ENCODE results near the gene RARS1.

RARS1 gene

DNA sequence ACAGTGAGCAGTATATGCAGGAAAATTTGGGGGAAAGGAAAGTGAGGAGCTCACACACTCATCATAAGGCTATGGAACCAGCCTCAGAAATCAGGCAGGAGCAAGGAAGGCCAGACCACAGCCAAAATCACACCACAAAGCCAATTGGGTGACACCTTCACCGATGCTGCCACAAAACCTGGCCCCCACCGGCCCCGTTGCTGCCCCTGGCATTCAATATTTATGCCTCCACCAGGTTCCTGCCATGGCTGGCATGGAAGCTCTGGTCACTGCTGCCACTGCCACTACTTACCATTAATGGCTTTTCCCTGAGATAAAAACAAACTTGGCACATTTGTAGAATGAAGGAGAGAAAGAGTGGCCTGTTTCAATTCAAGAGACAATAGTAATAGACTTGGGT is 28.7 kb upstream of the RARS1 start:
- H2AFZ ChIP-seq (ENCODE audit: low read length) = no peak overlapping the region
- no peaks in the 10 kb centered on the region for H3K36me3 ChIP-seq (ENCODE audit: insufficient read depth, low read length)
- no peaks in the 10 kb centered on the region for H3K27me3 ChIP-seq (ENCODE audit: insufficient read depth, low read length, poor library complexity, severe bottlenecking)
- no peaks in the 10 kb centered on the region for H3F3A ChIP-seq (ENCODE audit: low read depth)
- TF ChIP-seq, protein P1, sequence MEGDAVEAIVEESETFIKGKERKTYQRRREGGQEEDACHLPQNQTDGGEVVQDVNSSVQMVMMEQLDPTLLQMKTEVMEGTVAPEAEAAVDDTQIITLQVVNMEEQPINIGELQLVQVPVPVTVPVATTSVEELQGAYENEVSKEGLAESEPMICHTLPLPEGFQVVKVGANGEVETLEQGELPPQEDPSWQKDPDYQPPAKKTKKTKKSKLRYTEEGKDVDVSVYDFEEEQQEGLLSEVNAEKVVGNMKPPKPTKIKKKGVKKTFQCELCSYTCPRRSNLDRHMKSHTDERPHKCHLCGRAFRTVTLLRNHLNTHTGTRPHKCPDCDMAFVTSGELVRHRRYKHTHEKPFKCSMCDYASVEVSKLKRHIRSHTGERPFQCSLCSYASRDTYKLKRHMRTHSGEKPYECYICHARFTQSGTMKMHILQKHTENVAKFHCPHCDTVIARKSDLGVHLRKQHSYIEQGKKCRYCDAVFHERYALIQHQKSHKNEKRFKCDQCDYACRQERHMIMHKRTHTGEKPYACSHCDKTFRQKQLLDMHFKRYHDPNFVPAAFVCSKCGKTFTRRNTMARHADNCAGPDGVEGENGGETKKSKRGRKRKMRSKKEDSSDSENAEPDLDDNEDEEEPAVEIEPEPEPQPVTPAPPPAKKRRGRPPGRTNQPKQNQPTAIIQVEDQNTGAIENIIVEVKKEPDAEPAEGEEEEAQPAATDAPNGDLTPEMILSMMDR (conservative IDR thresholded peaks at IDR 0.05; ENCODE audit: low read length) = no peak
- H3K9me2 ChIP-seq (replicated peaks; ENCODE audit: low read depth, low read length) = no peaks in the 10 kb centered on the region
- no peak overlapping the region for H3K4me3 ChIP-seq (ENCODE audit: low read length, poor library complexity, severe bottlenecking)
- H3K9ac ChIP-seq (ENCODE audit: low read depth, low read length, poor library complexity, severe bottlenecking) = no peak overlapping the region
- H3K4me2 ChIP-seq (ENCODE audit: low read depth, low read length, poor library complexity, severe bottlenecking) = no peak overlapping the region
- no peaks in the 10 kb centered on the region for H3K9me3 ChIP-seq (ENCODE audit: insufficient read depth, low read depth, low read length)
- no peaks in the 10 kb centered on the region for H3K79me2 ChIP-seq (ENCODE audit: insufficient read depth, low read length)
- no peaks in the 10 kb centered on the region for H4K20me1 ChIP-seq (ENCODE audit: insufficient read depth, low read length, poor library complexity, severe bottlenecking)
- no peaks in the 10 kb centered on the region for H3K4me1 ChIP-seq (ENCODE audit: insufficient read depth, low read length, poor library complexity, severe bottlenecking)

DNA sequence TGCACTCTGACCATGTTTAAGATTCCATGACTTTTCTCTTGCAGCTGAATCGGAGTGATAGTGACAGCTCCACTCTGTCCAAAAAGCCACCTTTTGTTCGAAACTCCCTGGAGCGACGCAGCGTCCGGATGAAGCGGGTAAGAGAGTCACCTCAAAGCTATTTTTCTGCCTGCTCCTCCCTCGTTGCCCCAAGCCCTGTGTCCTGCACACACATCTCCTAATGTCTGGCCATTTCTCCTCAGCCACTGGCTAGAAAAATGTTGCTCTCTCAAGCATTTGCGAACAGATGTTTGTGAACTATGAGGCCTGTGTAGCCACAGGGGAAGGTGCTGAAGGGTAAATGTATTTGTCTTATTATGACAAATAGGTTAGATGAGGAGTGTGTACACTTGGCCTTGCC is 25.7 kb upstream of the RARS1 start:
- Histone ChIP-seq H3K9ac (ENCODE audit: low read depth, low read length, poor library complexity, severe bottlenecking) (no peak overlapping the region), H3F3A (ENCODE audit: low read depth) (no peaks in the 10 kb centered on the region), H4K20me1 (ENCODE audit: insufficient read depth, low read length, poor library complexity, severe bottlenecking) (no peaks in the 10 kb centered on the region), H3K27me3 (ENCODE audit: insufficient read depth, low read length, poor library complexity, severe bottlenecking) (no peaks in the 10 kb centered on the region), H3K4me1 (ENCODE audit: insufficient read depth, low read length, poor library complexity, severe bottlenecking) (no peaks in the 10 kb centered on the region), H3K9me2 (replicated peaks; ENCODE audit: low read depth, low read length) (no peaks in the 10 kb centered on the region), H2AFZ (ENCODE audit: low read length) (no peak overlapping the region), H3K4me2 (ENCODE audit: low read depth, low read length, poor library complexity, severe bottlenecking) (no peak overlapping the region), H3K4me3 (ENCODE audit: low read length, poor library complexity, severe bottlenecking) (no peak overlapping the region), H3K79me2 (ENCODE audit: insufficient read depth, low read length) (no peaks in the 10 kb centered on the region), H3K36me3 (ENCODE audit: insufficient read depth, low read length) (no peaks in the 10 kb centered on the region), H3K9me3 (ENCODE audit: insufficient read depth, low read depth, low read length) (no peaks in the 10 kb centered on the region)
- TF ChIP-seq, protein P1 (conservative IDR thresholded peaks at IDR 0.05; ENCODE audit: low read length) = no peak
- no peak for TF ChIP-seq EZH2phosphoT487 (IDR thresholded peaks at IDR 0.05; ENCODE audit: borderline replicate concordance)

DNA sequence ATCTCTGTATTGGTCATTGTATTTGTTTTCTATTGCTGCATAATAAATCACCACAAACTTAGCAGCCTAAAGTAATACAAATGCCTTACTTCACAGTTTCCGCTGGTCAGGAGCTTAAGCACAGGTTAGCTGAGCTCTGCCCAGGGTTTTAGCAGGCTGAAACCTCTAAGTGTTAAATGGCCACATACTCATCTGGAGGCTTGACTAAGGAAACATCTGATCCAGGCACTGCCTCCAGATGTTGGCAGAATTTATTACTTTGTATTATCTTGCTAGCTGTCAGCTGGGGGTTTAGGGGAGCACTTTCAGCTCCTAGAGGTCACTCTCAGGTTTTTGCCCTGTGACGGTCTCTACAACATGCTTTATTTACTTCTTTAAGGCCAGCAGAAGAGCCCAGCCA is 23.2 kb upstream of the RARS1 start:
- Histone ChIP-seq H4K20me1 (ENCODE audit: insufficient read depth, low read length, poor library complexity, severe bottlenecking) (no peaks in the 10 kb centered on the region), H2AFZ (ENCODE audit: low read length) (no peak overlapping the region), H3K4me3 (ENCODE audit: low read length, poor library complexity, severe bottlenecking) (no peak overlapping the region), H3K4me2 (ENCODE audit: low read depth, low read length, poor library complexity, severe bottlenecking) (no peak overlapping the region), H3K9me2 (replicated peaks; ENCODE audit: low read depth, low read length) (no peaks in the 10 kb centered on the region), H3K9me3 (ENCODE audit: insufficient read depth, low read depth, low read length) (no peaks in the 10 kb centered on the region), H3K27me3 (ENCODE audit: insufficient read depth, low read length, poor library complexity, severe bottlenecking) (no peaks in the 10 kb centered on the region), H3F3A (ENCODE audit: low read depth) (no peaks in the 10 kb centered on the region), H3K4me1 (ENCODE audit: insufficient read depth, low read length, poor library complexity, severe bottlenecking) (no peaks in the 10 kb centered on the region), H3K36me3 (ENCODE audit: insufficient read depth, low read length) (no peaks in the 10 kb centered on the region), H3K9ac (ENCODE audit: low read depth, low read length, poor library complexity, severe bottlenecking) (no peak overlapping the region), H3K79me2 (ENCODE audit: insufficient read depth, low read length) (no peaks in the 10 kb centered on the region)
- TF ChIP-seq, protein P1 (conservative IDR thresholded peaks at IDR 0.05; ENCODE audit: low read length) = no peak
- TF ChIP-seq EZH2phosphoT487 (IDR thresholded peaks at IDR 0.05; ENCODE audit: borderline replicate concordance) = no peak

All from Loucy (cell line).